GM13977 (cell line): Measurements from ENCODE around the gene NAT9.

Experiments
- DNase-seq: peaks from one replicate; pipeline ENCODE4 v3.0.0; 2012; ENCODE audit warnings: low spot score
- in situ Hi-C: fragments of 300-500 bp; cut with MboI; formaldehyde crosslinking; loops from one replicate; pipeline ENCODE4 v1.12.0; 2022; ENCODE audit warnings: low sequenced_read_pairs, low pct_unique_long_range_greater_than_20kb, mixed read lengths, inconsistent platforms; ENCODE audit not compliant: unreplicated experiment
- TF ChIP-seq, protein P1 (sequence below): IDR thresholded peaks from 2 replicates; pipeline ENCODE4 v1.5.1; 2012; ENCODE audit warnings: mild to moderate bottlenecking, control low read depth; ENCODE audit not compliant: insufficient read depth; ENCODE audit errors: extremely low read depth, missing control alignments

NAT9 gene

DNA sequence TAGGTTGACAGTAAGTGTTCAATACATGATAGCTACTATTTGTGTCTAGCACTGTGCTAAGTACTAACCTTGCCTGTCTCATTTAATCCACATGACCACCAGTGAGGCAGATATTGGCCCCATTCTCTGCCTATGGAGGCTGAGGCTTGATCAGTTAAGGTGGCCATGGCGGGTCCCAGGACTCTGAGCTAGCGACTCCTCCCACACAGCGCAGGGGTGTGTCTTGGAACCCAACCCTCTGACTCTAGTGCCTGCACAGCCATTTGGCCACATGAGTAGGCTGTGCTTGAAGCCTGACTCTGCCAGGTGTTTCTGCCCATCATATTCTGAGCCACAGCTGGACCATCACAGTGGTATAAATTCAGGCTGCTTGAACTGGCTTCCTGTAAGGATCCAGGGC, 21.3 kb downstream of the NAT9 start:
- TF ChIP-seq, protein P1, sequence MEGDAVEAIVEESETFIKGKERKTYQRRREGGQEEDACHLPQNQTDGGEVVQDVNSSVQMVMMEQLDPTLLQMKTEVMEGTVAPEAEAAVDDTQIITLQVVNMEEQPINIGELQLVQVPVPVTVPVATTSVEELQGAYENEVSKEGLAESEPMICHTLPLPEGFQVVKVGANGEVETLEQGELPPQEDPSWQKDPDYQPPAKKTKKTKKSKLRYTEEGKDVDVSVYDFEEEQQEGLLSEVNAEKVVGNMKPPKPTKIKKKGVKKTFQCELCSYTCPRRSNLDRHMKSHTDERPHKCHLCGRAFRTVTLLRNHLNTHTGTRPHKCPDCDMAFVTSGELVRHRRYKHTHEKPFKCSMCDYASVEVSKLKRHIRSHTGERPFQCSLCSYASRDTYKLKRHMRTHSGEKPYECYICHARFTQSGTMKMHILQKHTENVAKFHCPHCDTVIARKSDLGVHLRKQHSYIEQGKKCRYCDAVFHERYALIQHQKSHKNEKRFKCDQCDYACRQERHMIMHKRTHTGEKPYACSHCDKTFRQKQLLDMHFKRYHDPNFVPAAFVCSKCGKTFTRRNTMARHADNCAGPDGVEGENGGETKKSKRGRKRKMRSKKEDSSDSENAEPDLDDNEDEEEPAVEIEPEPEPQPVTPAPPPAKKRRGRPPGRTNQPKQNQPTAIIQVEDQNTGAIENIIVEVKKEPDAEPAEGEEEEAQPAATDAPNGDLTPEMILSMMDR, result no peak
- DNase-seq, result no peak

DNA sequence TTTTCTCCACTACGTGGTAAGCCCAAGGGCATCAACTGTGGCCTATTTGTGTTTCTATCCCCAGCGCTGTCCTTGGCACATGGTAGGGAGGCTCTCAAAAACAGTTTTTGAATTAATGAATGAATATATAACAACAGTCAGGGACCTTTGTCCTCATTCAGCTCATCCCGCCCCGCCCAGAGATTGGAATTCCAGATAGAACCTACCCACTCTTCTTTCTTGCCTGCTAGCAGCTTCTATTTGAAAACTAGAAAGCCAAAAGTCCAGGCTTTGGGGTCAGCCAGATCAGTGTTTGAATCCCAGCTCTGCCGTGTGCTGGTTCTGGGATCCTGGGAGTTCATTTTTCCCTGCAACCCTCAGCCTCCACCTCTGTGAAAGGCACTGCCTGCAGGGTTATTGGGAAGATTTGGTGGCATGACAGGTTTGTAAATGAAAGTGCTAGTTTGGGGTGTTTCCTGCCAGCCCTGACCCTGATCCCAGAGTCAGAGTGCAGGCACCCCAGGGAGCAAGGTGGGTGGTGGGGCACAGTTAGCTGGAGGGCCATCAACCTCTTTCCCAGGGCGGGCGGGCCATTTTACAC, 23.2 kb downstream of the NAT9 start:
- no peak for DNase-seq
- TF ChIP-seq, protein P1, result no peak
- in situ Hi-C loops, result loop anchor here (25.0 kb wide), 1 partner anchor 434 kb away; the partner anchor contains the start of gene SUMO2

More for the DNA sequence above, 21.3 kb downstream of the NAT9 start:
- in situ Hi-C loops, result loop anchor here (25.0 kb wide), 1 partner anchor 432 kb away; the partner anchor contains the start of gene SUMO2

DNA sequence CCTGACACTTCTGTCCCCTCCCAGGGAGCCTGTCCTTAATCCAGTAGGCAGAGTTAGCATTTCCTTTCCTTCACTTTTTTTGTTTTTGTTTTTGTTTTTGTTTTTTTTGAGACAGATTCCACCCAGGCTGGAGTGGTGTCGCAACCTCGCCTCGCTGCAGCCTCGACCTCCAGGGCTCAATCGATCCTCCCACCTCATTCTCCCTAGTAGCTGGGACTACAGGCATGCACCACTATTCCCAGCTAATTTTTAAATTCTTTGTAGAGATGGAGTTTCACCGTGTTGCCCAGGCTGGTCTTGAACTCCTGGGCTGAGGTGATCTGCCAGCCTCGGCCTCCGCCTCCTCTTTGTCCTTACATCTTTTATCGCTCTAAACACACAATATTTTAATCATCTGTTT, 23.7 kb downstream of the NAT9 start:
- in situ Hi-C loops, result loop anchor here (25.0 kb wide), 1 partner anchor 435 kb away; the partner anchor contains the start of gene SUMO2
- TF ChIP-seq, protein P1, result no peak
- DNase-seq, result no peak

DNA sequence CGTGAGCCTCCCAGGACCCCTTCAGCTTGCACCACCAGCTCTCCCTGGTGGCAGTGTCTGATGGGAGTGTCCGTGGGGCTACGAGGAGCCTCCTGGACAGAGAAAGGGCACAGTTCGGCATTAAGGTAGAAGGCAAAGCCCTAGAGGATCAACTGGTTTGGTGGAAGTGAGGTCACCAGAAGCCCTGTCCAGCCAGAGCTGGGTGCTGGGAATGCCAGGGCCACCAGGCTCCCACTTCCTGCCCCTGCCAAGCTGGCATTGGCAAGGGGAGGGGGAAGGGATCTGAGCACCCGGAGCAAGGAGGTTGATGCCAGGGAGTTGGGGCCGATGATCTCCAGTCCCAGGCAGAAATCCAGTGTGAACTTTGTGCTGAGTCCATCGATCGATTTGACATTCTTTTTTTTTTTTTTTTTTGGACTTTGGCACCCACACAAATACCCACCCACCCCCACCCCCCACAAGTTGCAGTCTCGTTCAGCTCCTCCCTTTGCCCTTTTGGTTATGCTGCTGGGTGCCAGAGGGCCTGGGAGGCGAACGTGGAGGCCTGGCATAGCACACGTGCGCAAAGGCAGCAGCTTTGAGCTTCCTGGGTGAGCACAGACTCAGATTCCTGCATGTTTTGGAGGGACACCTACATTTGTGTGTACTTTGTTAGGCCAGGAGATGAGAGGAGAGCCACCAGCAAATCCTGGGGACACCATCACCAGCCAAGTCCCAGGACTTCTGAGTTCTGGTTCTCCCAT, 25.6 kb downstream of the NAT9 start:
- TF ChIP-seq, protein P1, result no peak
- no peak for DNase-seq
- in situ Hi-C loops, result loop anchor here (25.0 kb wide), 1 partner anchor 437 kb away; the partner anchor contains the start of gene SUMO2

DNA sequence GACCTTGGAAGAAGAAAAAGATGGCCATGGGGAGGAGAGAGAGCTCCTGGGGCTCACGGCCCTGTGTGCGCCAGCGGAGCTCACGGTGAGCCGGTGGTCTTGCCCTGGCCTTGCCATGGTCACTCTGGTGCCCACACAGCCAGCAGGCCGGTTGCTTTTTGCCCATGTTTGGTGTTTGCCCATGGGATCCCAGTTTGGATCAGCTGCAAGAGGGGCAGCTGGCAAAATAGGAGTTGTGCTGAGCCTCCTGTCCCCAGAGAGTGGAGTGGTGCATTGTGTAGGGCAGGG, 26.2 kb downstream of the NAT9 start:
- DNase-seq, result no peak
- TF ChIP-seq, protein P1, result no peak
- in situ Hi-C loops, result loop anchor here (25.0 kb wide), 1 partner anchor 437 kb away; the partner anchor contains the start of gene SUMO2

DNA sequence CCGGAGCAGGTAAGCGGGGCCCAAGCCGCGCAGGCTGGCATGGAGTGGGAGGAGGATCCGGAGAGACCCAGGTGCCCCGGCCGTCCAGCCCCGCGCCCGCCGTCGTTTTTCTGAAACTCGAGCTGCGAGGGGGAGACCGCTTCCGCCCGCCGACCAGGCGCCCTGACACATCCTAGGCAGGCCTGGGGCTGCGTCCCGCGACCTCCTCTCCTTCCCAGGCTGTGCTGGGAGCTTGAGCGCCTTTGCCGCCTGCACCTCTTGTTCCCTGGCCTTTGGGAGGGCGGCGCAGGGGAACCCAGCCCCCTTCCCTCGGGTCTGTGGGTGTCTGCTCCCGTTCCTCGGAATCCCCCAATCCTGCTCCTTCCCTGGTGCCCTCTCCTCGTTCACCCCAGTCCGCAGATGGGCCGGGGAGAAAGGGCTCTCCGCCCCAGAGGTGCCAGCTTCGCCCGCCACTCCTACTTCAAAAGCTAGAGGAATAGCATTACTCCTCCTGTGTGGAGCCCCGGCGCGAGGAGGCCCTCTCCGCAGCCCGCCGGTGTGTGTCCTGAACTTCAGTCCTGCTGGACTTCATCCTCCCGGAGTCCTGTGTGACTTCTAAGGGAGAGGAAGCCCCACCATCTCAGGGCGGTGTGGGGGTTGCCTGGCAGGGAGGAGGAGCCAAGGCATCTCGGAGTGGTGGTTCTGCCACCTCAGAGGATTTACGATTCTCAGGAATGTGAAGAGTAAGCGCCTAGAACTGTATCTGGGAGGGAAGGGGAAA, 26.7 kb downstream of the NAT9 start:
- in situ Hi-C loops, result loop anchor here (10.0 to 25.0 kb wide), 2 partner anchors 115 to 438 kb away; partner anchors contain the start of gene SUMO2
- TF ChIP-seq, protein P1, result no peak
- no peak for DNase-seq
